ENCODE results near the gene GHDC.
"Not testable (repeated sequence)": the region's sequence is repeated elsewhere in the genome, so short reads cannot be mapped to it uniquely, and the experiment has no call there.

The GHDC gene

DNA sequence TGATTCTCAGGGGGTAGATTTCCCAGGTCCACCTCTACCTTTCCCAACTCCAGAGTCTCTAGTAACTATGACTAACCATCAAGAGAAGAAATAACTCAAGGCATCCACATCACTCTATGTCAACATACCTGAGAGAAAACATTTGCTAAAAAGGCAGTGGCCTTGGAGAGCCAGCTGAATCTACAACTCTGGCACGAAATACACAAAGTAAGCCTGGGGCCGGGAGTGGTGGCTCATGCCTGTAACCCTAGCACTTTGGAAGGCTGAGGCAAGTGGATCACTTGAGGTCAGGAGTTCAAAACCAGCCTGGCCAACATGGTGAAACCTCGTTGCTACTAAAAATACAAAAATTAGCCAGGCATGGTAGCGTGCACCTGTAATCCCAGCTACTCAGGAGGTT is 51.2 kb downstream of the GHDC start:
- not testable (repeated sequence) for DNase-seq

- no peak for DNase-seq
Measured at GRCh38 chr17:42142371-42142896, 51.9 kb downstream of the GHDC start.

GRCh38 chr17:42141382-42141781 is 52.9 kb downstream of the GHDC start:
- DNase-seq = no peak

GRCh38 chr17:42140690-42141089 is 53.6 kb downstream of the GHDC start:
- not testable (repeated sequence) for DNase-seq
